BLaER1 (cell line): ENCODE measurements around the gene MSANTD1.

Experiments used
- H3K27ac ChIP-seq: shearing (Covaris generic); formaldehyde crosslinking; 2 replicates; pipeline ENCODE4 v1.8.1; 2022
- H3K27me3 ChIP-seq: shearing (Covaris generic); formaldehyde crosslinking; 2 replicates; pipeline ENCODE4 v1.8.1; 2022
- H3K36me3 ChIP-seq: shearing (Covaris generic); formaldehyde crosslinking; 2 replicates; pipeline ENCODE4 v1.8.1; 2022
- H3K4me1 ChIP-seq: shearing (Covaris generic); formaldehyde crosslinking; 2 replicates; pipeline ENCODE4 v1.8.1; 2022
- H3K4me2 ChIP-seq: shearing (Covaris generic); formaldehyde crosslinking; 2 replicates; pipeline ENCODE4 v1.8.1; 2022
- H3K4me3 ChIP-seq: shearing (Covaris generic); formaldehyde crosslinking; 2 replicates; pipeline ENCODE4 v1.8.1; 2022
- H3K9ac ChIP-seq: shearing (Covaris generic); formaldehyde crosslinking; 2 replicates; pipeline ENCODE4 v1.8.1; 2022
- H3K9me3 ChIP-seq: shearing (Covaris generic); formaldehyde crosslinking; 2 replicates; pipeline ENCODE4 v1.8.1; 2022
- H4K20me1 ChIP-seq: shearing (Covaris generic); formaldehyde crosslinking; 2 replicates; pipeline ENCODE4 v1.8.1; 2022
- Cebpa-rat ChIP-seq: shearing (Covaris generic); IDR thresholded peaks from 2 replicates; pipeline ENCODE4 v1.8.1; 2022

Gene MSANTD1

GRCh38 chr4:3244747-3245146, 4.2 kb upstream of the MSANTD1 start:
- Histone ChIP-seq H3K9ac (no peak overlapping the region), H3K4me1 (peaks cover 87% of the 10 kb centered on the region), H3K27me3 (no peaks in the 10 kb centered on the region), H4K20me1 (peaks cover 11% of the 10 kb centered on the region; the same call in 1 of the 2 replicates), H3K4me3 (no peak overlapping the region), H3K27ac (peak overlapping the region; percentile 50), H3K36me3 (0 out of 2 replicates have a peak, but pooled peaks cover 28% of the 10 kb centered on the region), H3K9me3 (no peaks in the 10 kb centered on the region), H3K4me2 (peak overlapping the region; percentile 78)
- TF ChIP-seq Cebpa-rat, result no peak

GRCh38 chr4:3245676-3246075, 3.3 kb upstream of the MSANTD1 start:
- Histone ChIP-seq H3K4me3 (no peak overlapping the region), H3K36me3 (0 out of 2 replicates have a peak, but pooled peaks cover 20% of the 10 kb centered on the region), H3K9ac (peak overlapping the region; percentile 19; the same call in 1 of the 2 replicates), H3K4me1 (peaks cover 85% of the 10 kb centered on the region), H3K9me3 (no peaks in the 10 kb centered on the region), H3K27ac (peak overlapping the region; percentile 50), H4K20me1 (peaks cover 11% of the 10 kb centered on the region; the same call in 1 of the 2 replicates), H3K27me3 (no peaks in the 10 kb centered on the region), H3K4me2 (peak overlapping the region; percentile 78)
- no peak for TF ChIP-seq Cebpa-rat

- Histone ChIP-seq H3K27ac (peak overlapping the region; percentile 50), H3K4me2 (peak overlapping the region; percentile 78), H3K36me3 (0 out of 2 replicates have a peak, but pooled peaks cover 9% of the 10 kb centered on the region), H3K4me3 (no peak overlapping the region), H3K4me1 (peaks cover 85% of the 10 kb centered on the region), H4K20me1 (peaks cover 11% of the 10 kb centered on the region; the same call in 1 of the 2 replicates), H3K9ac (0 out of 2 replicates have a peak overlapping the region, but pooled peaks have one; percentile 19), H3K9me3 (no peaks in the 10 kb centered on the region), H3K27me3 (no peaks in the 10 kb centered on the region)
- TF ChIP-seq Cebpa-rat, result no peak
Observed at GRCh38 chr4:3246458-3247398, 2.2 kb upstream of the MSANTD1 start.

- Histone ChIP-seq H3K27ac (peak overlapping the region; percentile 50), H3K4me2 (no peak overlapping the region), H3K9me3 (no peaks in the 10 kb centered on the region), H4K20me1 (peaks cover 11% of the 10 kb centered on the region; the same call in 1 of the 2 replicates), H3K9ac (no peak overlapping the region), H3K36me3 (0 out of 2 replicates have a peak, but pooled peaks cover under 1% of the 10 kb centered on the region), H3K27me3 (no peaks in the 10 kb centered on the region), H3K4me3 (no peak overlapping the region), H3K4me1 (peaks cover 83% of the 10 kb centered on the region)
- no peak for TF ChIP-seq Cebpa-rat
Observed at GRCh38 chr4:3247399-3248177, 1.4 kb upstream of the MSANTD1 start.

- H3K4me1 ChIP-seq, result peaks cover 78% of the 10 kb centered on the region
- H3K4me2 ChIP-seq, result no peak overlapping the region
- H3K4me3 ChIP-seq, result no peak overlapping the region
- no peaks in the 10 kb centered on the region for H3K36me3 ChIP-seq
- peak overlapping the region; percentile 50 for H3K27ac ChIP-seq
- H3K9ac ChIP-seq, result no peak overlapping the region
- no peaks in the 10 kb centered on the region for H3K9me3 ChIP-seq
- H3K27me3 ChIP-seq, result no peaks in the 10 kb centered on the region
- no peak for TF ChIP-seq Cebpa-rat
- H4K20me1 ChIP-seq, result peaks cover 11% of the 10 kb centered on the region; the same call in 1 of the 2 replicates
Observed at GRCh38 chr4:3248178-3248480, 830 bp upstream of the MSANTD1 start.

- Histone ChIP-seq H4K20me1 (no peaks in the 10 kb centered on the region), H3K4me1 (peaks cover 68% of the 10 kb centered on the region), H3K4me3 (no peak overlapping the region), H3K9ac (no peak overlapping the region), H3K4me2 (no peak overlapping the region), H3K36me3 (no peaks in the 10 kb centered on the region), H3K9me3 (no peaks in the 10 kb centered on the region), H3K27ac (no peak overlapping the region), H3K27me3 (no peaks in the 10 kb centered on the region)
- TF ChIP-seq Cebpa-rat, result no peak
Observed at GRCh38 chr4:3249711-3250437, 915 bp downstream of the MSANTD1 start.

GRCh38 chr4:3250438-3250955, 1.5 kb downstream of the MSANTD1 start:
- no peak for TF ChIP-seq Cebpa-rat
- Histone ChIP-seq H3K4me1 (peaks cover 64% of the 10 kb centered on the region), H3K36me3 (0 out of 2 replicates have a peak, but pooled peaks cover 1% of the 10 kb centered on the region), H3K4me3 (no peak overlapping the region), H4K20me1 (no peaks in the 10 kb centered on the region), H3K27me3 (no peaks in the 10 kb centered on the region), H3K27ac (peak overlapping the region; percentile 62), H3K9ac (no peak overlapping the region), H3K9me3 (no peaks in the 10 kb centered on the region), H3K4me2 (peak overlapping the region; percentile 62)

- no peaks in the 10 kb centered on the region for H3K27me3 ChIP-seq
- H4K20me1 ChIP-seq, result no peaks in the 10 kb centered on the region
- 0 out of 2 replicates have a peak, but pooled peaks cover 4% of the 10 kb centered on the region for H3K36me3 ChIP-seq
- no peak for TF ChIP-seq Cebpa-rat
- H3K4me3 ChIP-seq, result no peak overlapping the region
- peak overlapping the region; percentile 24; the same call in 1 of the 2 replicates for H3K9ac ChIP-seq
- H3K4me1 ChIP-seq, result peaks cover 64% of the 10 kb centered on the region
- H3K9me3 ChIP-seq, result no peaks in the 10 kb centered on the region
- peak overlapping the region; percentile 62 for H3K4me2 ChIP-seq
- peak overlapping the region; percentile 62 for H3K27ac ChIP-seq
Observed at GRCh38 chr4:3250956-3251690, 2.2 kb downstream of the MSANTD1 start.
